NCI-H82 treated with DMSO at 0.1 percent for 48 hours (cell line): Measurements from ENCODE around the gene ERMN.
"Not testable (repeated sequence)": the region's sequence is repeated elsewhere in the genome, so short reads cannot be mapped to it uniquely, and the experiment has no call there.

Source experiments
- DNase-seq: peaks from one replicate; lab custom pipeline; 2025; ENCODE audit not compliant: unreplicated experiment; lab: John Stamatoyannopoulos, UW

Gene ERMN

DNA sequence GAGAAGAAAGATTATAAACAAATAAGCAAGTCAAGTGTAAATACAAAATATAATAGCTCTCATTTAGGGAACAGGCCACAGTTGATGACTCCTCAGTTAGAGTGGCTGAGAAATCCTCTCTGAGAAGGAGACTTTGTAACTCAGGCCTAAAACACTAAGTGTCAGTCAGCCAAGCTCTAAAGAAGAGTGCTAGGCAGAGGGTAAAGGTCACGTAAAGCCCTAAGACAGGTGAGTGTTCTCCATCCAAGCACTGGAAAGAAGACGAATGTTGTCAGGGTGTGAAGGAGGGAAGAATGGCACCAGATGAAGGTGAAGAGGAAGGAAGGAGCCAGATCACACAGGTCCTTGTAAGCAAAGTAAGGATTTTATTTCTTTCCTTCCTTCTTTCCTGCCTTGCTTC lies 24.3 kb downstream of the ERMN start:
- no peak for DNase-seq

DNA sequence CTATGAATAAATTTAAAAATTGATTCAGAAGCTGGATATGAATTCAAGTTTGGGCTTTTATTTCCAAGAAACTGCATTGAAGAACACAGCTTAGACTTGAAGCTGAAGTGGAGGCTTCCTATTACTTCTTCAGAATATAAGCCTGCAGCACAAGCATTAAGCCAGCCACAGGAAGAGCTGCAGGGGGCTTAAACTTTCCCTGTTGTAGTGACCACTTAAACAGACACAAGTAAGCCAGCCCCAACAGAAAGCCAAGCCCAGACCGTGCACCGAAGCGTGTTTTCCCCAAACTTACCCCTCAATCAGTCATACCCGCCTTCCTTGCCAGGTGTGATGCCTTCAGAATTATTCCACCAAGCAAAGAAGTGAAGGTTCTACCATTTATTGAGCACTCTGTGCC lies 28.7 kb downstream of the ERMN start:
- no peak for DNase-seq

DNA sequence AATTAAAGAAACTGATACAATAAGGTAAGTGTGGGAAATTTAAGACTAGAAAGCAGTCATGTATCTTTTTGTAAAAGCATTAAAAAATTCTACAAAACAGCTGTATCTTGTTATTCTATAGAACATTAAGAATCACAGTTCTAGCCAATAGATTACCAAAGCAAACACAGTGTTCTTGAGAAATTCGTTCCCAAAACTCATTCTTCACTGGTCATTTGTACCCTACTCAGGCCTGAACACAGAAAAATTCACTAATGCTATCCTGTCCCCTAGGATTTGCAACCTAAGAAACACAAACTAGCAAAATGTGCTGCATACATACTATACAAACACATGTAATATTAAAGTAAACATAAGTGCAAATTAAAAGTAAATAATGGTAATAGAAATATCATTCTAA lies 29.1 kb downstream of the ERMN start:
- no peak for DNase-seq

DNA sequence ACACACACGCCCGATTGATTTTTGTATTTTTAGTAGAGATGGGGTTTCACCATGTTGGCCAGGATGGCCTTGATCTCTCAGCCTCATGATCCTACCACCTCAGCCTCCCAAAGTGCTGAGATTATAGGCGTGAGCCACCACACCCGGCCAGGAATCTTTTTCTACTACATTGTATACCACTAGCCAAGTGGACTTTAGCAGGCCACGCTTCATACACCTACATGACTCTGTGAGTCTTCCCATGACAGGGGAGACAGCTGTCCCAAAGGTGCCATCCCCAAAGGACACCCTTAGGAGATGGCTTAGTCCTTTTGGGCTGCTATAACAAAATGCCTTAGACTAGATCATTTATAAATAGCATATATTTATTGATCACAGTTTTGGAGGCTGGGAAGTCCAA lies 32.8 kb downstream of the ERMN start:
- no peak for DNase-seq

DNA sequence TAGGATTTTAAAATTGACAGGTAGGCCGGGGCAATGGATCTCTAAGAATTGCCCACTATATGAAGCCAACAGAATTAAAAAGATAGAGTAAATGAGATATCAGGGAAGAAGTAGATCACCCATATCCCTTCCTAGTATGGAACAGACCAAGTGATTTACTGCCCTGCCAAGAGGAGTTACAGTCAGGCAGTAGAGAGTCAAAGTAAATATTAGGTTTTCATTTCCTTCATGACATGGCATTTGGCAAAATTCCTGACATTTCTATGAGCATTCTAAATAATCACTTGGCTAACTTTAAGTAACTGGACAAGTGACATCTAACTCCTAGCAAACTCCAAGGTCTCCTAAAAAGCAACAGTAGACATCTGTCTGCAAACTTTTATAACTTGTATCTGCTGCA lies 34.6 kb downstream of the ERMN start:
- no peak for DNase-seq

DNA sequence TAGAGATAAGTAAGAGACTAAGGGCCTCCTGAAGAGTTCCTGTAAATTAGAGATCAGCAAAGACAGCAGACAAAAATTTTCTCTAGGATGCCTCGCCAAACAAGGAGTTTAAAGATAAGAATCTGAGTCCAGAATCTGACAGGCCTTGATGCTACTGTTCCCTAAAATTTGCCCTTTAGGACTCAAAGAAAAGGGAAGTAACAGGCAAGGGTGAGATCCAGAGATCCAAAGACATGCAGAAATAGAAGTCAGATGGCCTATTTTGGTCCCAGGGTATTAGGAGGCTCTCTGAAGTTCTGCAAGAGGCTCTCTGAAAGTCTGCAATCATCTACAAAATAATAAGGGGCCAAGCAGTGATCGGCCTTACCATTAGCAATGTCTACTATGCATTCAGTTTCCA lies 35.1 kb downstream of the ERMN start:
- no peak for DNase-seq

DNA sequence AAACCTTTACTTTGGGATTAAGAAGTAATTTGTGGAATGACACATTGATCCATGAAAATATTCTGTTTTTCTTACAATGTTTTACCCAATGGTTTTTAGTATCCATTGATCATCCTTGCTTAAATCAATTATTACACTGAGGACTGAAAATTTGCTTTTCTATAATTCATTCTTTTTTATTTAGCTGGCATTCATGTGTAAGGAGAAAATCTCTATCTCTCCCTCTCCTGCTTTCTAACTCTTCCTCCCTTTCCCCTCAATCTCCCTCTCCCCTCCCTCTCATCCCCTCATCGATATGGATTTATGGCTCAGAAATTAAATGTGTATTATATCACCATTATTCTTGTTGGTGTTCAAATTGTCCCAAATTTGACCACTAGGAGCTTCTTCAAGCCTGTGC lies 38.5 kb downstream of the ERMN start:
- DNase-seq: no peak

DNA sequence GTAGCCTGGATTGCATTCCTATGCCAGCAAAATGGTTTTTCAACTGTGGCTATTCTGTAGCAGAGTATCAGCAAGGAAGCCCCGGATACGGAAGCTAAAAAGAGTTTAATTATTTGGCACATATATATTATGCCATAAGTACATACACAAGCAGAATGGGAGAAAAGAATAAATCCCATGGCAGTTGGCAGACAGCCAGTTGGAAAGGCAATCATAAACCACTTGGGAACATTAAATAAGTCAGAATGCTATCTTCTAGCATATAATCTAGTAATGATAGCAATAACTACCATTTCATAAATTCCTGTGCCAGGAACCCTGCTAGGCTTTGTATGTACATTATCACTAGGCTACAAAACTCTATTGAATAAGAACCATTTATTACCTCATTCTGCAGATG lies 42.2 kb downstream of the ERMN start:
- no peak for DNase-seq

DNA sequence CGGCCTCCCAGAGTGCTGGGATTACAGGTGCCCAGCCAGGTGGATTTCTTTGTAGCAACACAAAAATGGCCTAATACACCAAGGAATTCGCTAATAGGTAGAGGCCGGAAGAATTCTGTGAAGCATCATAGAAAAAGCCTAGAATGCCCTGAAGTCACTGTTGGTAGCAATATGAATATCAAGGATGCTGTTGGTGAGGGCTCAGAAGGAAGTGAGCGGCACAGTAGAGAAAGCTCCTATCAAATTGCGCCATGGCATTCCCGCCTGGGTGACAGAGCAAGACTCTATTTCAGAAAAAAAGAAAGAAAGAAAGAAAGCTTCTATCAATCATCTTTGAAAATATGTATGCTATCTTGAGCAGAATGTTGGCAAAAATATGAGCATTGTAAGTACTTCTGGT lies 44.3 kb downstream of the ERMN start:
- DNase-seq: no peak

DNA sequence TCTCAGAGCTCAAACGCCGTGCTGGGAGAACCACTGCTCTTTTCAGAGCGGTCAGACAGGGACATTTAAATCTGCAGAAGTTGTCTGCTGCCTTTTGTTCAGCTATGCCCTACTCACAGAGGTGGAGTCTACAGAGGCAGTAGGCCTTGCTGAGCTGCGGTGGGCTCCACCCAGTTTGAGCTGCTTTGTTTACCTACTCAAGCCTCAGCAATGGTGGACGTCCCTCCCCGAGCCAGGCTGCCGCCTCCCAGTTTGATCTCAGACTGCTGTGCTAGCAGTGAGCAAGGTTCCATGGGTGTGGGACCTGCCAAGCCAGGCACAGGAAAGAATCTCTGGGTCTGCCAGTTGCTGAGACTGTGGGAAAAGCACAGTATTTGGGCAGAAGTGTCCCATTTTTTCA lies 46.3 kb downstream of the ERMN start:
- DNase-seq: not testable (repeated sequence)

DNA sequence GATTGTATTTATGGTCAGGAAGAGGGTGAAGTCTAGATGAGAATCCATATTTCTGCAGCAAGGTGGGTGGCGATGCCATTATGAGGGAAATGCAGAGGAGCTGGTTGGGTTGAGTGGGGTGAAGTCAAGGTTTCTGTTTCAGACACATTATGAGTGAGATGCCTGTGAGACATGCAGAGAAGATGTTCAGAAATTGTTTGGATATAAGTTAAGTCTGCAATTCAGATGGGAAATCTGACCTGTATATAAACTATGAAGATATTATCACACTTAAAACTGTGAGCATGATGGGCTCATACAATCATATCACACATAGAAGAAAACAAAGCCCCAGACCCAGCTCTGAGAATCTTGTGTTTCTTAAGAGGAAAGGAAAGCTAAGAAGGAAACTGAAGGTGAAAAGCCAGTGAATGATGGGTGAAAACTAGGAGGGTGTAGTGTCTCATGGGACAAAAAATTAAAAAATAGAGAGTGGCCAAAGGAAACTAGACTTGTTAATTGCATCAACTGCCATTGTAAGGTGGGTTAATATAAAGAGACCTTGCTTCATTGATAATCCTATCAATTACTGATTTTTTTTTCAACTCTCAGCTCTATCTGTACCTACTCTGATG lies 53.9 kb downstream of the ERMN start:
- DNase-seq: no peak

DNA sequence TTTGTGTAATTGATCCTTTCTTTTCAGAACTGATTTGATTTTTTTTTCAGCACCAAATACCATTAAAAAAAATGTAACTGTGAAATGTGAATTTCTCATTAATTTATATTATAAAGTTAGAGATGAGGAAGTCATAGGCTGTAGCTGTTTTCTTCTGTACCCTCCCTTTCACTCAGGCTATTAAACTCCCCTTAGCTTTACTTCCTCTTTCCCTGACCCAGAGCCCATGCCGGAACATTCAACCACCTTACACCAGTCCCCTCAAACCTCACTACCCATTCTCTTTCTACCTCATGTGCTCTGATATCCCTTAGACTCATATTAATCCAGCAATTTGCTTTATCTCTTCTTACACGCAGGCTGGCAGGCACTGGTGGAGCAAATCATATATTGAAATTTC lies 55.7 kb downstream of the ERMN start:
- no peak for DNase-seq

DNA sequence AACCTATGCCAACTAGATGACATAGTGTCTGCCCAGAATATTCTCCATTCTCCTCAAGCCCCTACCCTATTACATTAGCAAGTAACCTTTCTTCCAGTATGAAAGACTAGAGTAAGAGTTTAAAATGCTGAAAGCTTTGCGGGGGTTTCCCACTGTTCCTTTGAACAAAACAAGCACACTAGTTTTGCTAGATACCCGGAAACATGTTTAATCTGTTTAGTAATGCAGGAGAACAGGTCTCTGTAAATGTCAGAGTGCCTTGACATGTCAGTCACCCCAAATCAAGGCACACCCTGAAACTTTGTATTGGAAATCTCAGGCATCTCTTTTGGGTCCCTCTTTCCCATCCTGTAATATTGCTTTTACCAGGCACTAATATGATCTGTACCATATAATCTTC lies 56.6 kb downstream of the ERMN start:
- no peak for DNase-seq
